Measurements from ENCODE around the gene SLC9A9.
"Not testable (repeated sequence)": the region's sequence is repeated elsewhere in the genome, so short reads cannot be mapped to it uniquely, and the experiment has no call there.

SLC9A9 gene

DNA sequence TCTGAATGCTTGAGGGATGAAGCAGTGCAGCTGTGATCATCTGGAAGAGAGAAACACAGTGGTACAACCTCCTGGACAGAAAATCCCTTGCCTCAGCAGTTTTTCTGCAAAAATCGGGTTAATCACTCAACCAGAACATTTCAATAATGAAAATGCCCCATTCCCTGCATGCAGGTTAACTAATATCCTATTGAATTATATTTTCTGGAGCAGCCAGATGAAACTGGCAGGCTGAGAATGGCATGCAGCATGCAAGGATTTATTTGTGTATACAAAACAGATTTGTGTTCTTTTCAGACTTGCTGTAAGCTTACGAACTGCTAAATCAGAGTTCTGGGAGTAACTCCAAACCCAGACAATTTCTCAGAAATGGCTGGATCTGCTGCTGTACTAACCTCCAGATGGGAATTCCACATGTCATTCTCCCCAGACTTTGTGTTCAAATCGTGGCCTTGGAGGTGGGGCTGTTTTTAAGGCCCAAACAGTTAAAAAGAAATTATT is 39.1 kb downstream of the SLC9A9 start:
- DNase-seq (ENCODE audit: low read depth), result no peak

GRCh38 chr3:143808030-143808429 is 40.2 kb downstream of the SLC9A9 start:
- no peak for DNase-seq (ENCODE audit: low read depth)

GRCh38 chr3:143806038-143806437 is 42.2 kb downstream of the SLC9A9 start:
- no peak for DNase-seq (ENCODE audit: low read depth)

DNA sequence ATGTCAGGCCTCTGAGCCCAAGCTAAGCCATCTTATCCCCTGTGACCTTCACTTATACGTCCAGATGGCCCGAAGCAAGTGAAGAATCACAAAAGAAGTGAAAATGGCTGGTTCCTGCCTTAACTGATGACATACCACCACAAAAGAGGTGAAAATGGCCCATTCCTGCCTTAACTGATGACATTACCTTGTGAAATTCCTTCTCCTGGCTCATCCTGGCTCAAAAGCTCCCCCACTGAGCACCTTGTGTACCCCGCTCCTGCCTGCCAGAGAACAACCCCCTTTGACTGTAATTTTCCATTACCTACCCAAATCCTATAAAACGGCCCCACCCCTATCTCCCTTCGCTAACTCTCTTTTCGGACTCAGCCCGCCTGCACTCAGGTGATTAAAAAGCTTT is 42.8 kb downstream of the SLC9A9 start:
- not testable (repeated sequence) for DNase-seq (ENCODE audit: low read depth)

DNA sequence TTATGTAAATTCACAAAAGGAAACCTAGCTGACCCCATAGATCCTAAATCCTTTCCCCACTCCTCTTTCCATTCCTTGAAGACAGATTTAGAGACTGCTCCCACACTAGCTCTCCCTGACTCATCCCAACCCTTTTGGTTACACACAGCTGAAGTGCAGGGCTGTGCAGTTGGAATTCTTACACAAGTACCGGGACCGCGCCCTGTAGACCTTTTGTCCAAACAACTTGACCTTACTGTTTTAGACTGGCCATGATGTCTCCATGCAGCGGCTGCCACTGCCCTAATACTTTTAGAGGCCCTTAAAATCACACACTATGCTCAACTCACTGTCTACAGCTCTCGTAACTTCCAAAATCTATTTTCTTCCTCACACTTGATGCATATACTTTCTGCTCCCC is 47.2 kb downstream of the SLC9A9 start:
- not testable (repeated sequence) for DNase-seq (ENCODE audit: low read depth)

- DNase-seq (ENCODE audit: low read depth), result not testable (repeated sequence)
These were observed 50.1 kb downstream of the SLC9A9 start for GRCh38 chr3:143798151-143798550.

GRCh38 chr3:143795874-143796273 is 52.4 kb downstream of the SLC9A9 start:
- no peak for DNase-seq (ENCODE audit: low read depth)

- no peak for DNase-seq (ENCODE audit: low read depth)
These were observed 53.3 kb downstream of the SLC9A9 start for GRCh38 chr3:143794793-143795462.

GRCh38 chr3:143793971-143794370 is 54.3 kb downstream of the SLC9A9 start:
- DNase-seq (ENCODE audit: low read depth), result no peak

DNA sequence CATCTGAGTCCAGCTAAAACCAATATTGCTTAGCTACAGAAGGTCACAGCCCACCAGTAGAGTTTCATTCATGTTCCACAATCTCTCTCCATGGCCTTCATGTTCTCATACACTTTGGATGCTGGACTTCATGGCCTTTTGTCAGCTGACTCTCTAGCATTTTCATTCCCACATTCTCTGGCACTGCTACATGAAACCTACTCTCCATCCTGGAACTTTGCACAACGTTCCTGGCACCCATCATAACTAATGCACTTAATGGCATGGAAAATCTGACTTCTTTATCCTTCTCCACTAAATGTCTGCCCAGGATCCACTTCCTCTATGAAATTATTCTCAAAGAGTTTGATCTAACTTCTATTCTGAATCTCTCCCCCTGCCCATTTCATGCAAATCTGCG is 56.9 kb downstream of the SLC9A9 start:
- DNase-seq (ENCODE audit: low read depth), result no peak

DNA sequence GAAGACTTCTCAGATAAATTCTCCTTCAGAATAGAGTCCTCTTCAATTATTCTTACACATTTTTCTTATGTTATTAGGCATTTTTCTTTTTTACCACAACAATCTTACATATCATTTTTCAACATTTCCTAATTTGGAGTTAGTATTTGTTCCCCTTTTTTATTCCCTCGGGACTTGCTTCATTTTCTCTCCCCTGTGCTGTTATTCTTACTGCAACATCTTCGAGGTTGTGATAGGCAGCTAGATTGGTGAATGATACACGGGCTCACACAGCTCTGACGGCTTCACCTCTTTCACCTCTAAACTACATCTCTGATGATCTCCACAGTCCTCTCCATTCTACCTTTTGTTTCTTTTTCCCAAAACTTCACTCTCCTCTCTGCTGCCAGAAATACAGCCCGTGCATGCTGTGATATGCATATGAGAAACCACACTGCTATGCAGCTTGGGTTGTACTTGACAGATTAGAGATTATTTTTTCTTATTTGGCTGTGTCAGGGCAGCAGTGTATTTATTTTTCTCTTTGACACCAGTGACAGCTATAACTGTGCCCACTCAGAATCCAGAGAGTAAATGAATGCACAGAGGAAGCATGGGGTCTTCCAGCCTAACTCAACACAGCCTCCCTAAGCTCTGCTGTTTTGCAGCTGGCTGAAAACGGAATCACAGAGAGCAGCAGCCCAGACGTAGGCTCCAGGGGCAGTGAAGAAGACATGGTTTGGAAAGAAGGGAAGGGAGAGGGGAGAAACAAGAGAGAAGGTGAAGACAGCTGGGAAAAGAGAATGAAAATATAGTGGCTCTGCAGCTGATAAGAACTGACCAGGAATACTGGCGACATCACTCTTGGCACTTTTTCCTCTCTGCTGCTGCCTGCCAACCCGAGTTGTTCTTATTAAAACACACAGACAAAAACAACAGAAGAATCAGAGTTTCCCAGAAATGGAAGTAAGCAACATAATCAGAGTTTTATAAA is 61.8 kb downstream of the SLC9A9 start:
- no peak for DNase-seq (ENCODE audit: low read depth)

DNA sequence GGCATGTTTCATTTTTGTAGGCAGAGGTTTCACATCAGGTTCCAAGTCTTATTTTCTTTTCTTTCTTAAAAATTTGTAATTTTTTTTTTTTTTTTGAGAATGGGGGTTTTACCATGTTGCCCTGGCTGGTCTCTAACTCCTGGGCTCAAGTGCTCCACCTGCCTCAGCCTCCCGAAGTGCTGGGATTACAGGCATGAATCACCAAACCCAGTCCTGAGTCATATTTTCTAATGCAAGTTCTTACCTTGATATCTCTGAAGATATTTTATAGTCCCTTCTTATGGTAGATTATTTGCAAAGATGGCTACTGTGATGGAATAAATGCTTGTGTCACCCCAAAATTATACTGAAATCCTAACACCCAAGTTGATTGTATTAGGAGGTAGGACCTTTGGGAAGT is 63.8 kb downstream of the SLC9A9 start:
- DNase-seq (ENCODE audit: low read depth), result no peak

DNA sequence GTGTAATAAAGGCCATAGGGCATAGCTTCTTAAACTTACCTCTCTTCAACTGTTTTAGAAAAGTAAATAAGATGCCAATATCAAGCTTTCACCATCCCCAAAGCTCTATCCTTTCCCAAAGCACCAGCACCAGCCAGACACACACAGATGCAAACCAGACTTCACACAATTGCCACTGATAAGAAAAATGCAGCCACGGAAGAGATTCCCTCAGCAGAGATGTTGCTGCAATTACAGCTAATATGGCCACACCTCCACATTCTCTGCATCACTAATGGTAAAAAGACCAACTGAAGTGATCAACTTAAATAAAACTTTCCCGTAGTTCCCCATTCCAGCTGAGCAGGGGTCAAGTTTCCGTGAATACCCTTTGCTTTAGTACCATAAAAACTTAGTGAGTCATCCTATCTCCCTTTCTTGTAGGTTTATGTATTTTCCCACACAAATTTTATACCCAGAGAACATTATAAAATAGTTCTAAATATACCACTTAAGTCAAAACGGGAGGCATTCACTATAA is 64.4 kb downstream of the SLC9A9 start:
- no peak for DNase-seq (ENCODE audit: low read depth)

DNA sequence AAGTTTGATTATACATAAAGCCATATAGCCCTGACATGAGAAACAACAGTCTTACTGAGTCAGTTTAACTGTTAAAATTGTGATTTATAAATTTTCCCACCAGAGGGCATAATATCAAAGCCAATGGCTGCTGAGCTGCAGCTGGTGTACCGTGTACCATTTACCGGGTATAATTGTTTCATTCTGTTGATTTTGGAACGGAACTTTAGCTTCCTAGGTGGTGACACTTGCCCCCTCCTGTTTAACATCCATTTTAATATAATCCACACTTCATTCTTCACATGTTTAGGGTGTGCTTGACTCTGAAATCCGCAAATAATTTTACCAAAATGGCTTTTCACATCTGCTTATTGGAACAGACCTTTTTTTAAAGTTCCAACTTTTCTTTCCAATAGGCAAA is 72.8 kb downstream of the SLC9A9 start:
- DNase-seq (ENCODE audit: low read depth), result no peak

DNA sequence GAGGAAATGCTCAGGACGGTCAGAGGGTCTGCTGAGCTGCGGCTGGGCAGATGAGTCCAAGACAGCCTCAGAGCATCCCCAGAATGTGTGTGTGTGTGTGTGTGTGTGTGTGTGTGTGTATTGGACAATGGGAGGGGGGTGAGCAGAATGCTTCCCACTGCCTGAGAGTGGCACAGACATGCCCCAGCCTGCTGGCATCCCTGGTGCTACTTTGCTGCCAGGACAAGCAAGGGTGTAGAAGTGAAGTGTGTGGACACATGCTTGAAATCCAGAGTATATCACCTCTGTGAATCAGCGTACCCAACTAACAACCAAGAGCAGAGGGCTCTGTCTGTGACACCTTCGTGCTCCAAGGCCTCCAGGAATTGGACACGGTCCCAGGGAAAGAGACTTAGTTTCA is 76.3 kb downstream of the SLC9A9 start:
- no peak for DNase-seq (ENCODE audit: low read depth)

DNA sequence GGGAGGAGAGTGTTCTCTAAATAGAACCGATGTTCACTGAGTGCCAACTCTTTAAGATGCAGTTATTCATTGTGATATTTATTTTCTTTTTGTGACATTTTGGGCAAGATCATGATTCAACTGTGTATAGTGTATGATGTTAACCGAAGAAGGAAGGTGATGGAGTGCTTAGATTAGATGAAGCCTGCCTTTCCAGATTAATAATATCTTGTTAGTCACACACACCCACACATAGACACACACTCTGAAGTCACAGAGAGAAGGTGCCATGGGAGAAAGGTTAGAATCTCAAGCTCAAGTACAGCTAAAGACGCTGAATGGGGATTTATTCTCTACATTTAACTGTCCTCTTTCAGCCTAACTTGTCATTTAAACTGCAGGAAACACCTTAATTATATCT is 77.0 kb downstream of the SLC9A9 start:
- DNase-seq (ENCODE audit: low read depth), result no peak

DNA sequence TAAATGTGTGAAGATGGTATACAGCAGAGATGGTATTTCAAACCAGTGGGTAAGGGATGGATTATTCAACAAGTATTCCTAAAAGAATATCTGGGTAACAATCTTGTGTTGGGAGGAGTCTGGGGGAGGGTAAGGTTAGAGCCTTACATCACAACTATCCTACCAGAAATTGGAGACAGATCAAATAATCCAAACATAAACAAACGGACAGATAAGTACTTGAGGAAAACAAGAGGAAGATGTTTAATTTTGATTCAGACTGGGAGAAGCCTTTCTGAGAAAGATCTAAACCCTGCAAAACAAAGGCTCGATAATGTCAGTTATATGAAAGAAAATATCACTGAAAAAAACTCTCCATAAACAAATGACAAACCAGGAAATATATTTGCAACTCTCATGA is 77.9 kb downstream of the SLC9A9 start:
- DNase-seq (ENCODE audit: low read depth), result no peak

DNA sequence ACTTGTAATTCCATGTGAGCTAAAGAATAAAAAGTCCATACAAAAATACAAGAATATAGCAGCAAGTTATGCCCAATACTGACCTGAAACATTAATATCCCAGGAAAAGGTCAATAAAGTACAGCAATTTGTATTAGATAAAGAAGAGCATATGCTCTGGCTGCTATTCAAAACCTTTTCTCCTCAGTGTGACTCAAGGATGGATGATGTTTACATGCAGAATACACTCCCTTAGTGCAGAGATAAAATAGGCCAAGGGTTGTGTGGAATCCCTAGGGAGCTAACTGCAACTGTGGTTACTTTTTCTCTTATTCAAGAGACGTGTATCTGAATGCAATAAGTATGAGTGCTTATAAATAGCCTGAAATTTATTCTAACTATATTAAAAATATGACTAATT is 78.7 kb downstream of the SLC9A9 start:
- DNase-seq (ENCODE audit: low read depth), result no peak

- DNase-seq (ENCODE audit: low read depth), result no peak
These were observed 83.4 kb downstream of the SLC9A9 start for GRCh38 chr3:143764840-143765239.

DNA sequence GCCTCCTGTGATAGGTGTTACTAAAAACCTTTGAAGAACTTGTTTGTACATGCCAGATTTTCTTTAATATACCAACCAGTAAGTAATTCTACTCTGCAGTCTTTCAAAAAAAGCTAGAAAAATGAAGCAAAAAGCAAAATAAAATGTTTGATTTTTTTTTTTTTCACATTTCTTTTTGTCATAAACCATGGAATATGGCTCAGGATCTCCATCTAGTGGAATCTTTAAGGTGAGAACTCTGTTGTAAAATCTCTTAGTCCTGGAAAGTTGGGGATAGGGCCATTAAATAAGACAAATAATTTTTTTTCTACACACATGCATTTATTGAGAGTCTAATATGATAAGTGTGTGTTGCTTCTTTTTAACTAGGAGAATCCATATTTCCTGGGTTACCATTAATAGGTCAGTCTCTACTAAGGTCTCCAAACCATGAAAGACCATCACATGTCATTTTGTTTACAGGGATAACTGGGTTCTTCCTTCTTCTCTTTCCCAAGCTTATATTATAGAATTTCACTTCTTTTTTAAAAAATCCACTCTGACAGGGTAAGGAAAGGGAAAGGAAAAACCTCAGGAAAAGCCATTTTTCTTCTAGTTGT is 84.6 kb downstream of the SLC9A9 start:
- DNase-seq (ENCODE audit: low read depth), result no peak

GRCh38 chr3:143757691-143758090 is 90.6 kb downstream of the SLC9A9 start:
- no peak for DNase-seq (ENCODE audit: low read depth)

- DNase-seq (ENCODE audit: low read depth), result no peak
These were observed 92.3 kb downstream of the SLC9A9 start for GRCh38 chr3:143755978-143756377.

DNA sequence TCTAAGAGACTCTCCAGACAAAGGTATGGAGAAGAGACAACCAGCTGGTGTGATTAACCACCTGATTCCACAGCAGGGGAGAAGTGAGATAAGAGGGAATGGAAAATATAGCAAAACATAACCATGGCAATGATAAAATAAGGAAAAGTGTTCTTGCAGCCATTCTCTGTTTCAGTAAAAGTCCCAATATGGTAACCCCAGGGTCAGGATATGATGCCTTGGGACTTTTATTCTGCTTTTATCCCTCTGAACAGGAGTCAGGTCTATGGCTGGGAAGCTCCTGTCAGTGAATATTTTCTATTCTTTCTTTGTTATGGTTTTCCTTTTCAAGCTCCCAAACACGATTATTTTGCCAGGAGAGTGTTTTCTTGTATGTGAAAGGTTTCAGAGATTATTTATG is 94.2 kb downstream of the SLC9A9 start:
- DNase-seq (ENCODE audit: low read depth), result no peak

All from stimulated activated CD8-positive, alpha-beta memory T cell treated with anti-CD3 and anti-CD28 coated beads, Interleukin-4, amount 100 ng/mL, for 24 hours (primary cell).